ENCODE data around the gene TRIO. TPM values are rescaled to one million over a fixed set of nuclear protein-coding genes. Genes with fewer than 3 reads are reported as not detected.

Gene TRIO
- total RNA-seq, 6 experiments from 2014 or later: 167 to 219 (median 190) TPM

- peaks cover 92% of the 10 kb centered on the region for H3K4me1 Mint-ChIP-seq (ENCODE audit: low read depth)
- H3K27me3 Mint-ChIP-seq (ENCODE audit: insufficient read depth): peaks cover 3% of the 10 kb centered on the region
- H3K9me3 Mint-ChIP-seq: no peaks in the 10 kb centered on the region
- no peak for DNase-seq
- no peak for TF ChIP-seq CTCF (IDR thresholded peaks at IDR 0.05)
- H3K27ac Mint-ChIP-seq: peak overlapping the region; percentile 22; the same call in 1 of the 2 replicates
- peaks cover 66% of the 10 kb centered on the region for H3K36me3 Mint-ChIP-seq (ENCODE audit: low read depth)
- H3K4me3 Mint-ChIP-seq: no peak overlapping the region
These were observed 80.2 kb downstream of the TRIO start for GRCh38 chr5:14223372-14223771.

- Mint-ChIP-seq H3K9me3 (no peaks in the 10 kb centered on the region), H3K36me3 (ENCODE audit: low read depth) (peaks cover 69% of the 10 kb centered on the region), H3K4me3 (no peak overlapping the region; the same call in 1 of the 2 replicates), H3K27me3 (ENCODE audit: insufficient read depth) (peaks cover 3% of the 10 kb centered on the region), H3K27ac (peak overlapping the region; percentile 38; the same call in 1 of the 2 replicates), H3K4me1 (ENCODE audit: low read depth) (peaks cover 92% of the 10 kb centered on the region)
- no peak for DNase-seq
- no peak for TF ChIP-seq CTCF (IDR thresholded peaks at IDR 0.05)
These were observed 82.2 kb downstream of the TRIO start for GRCh38 chr5:14225173-14225834.

GRCh38 chr5:14226149-14226548, 83.0 kb downstream of the TRIO start:
- Mint-ChIP-seq H3K4me1 (ENCODE audit: low read depth) (peaks cover 92% of the 10 kb centered on the region), H3K9me3 (no peaks in the 10 kb centered on the region), H3K27me3 (ENCODE audit: insufficient read depth) (peaks cover 3% of the 10 kb centered on the region), H3K4me3 (no peak overlapping the region), H3K27ac (peak overlapping the region; percentile 18; the same call in 1 of the 2 replicates), H3K36me3 (ENCODE audit: low read depth) (peaks cover 69% of the 10 kb centered on the region)
- TF ChIP-seq CTCF (IDR thresholded peaks at IDR 0.05): no peak
- DNase-seq: no peak

- Mint-ChIP-seq H3K27me3 (ENCODE audit: insufficient read depth) (peaks cover 3% of the 10 kb centered on the region), H3K27ac (peak overlapping the region; percentile 47; the same call in 1 of the 2 replicates), H3K36me3 (ENCODE audit: low read depth) (peaks cover 69% of the 10 kb centered on the region), H3K4me3 (no peak overlapping the region; the same call in 1 of the 2 replicates), H3K4me1 (ENCODE audit: low read depth) (peaks cover 92% of the 10 kb centered on the region), H3K9me3 (no peaks in the 10 kb centered on the region)
- no peak for DNase-seq
- TF ChIP-seq CTCF (IDR thresholded peaks at IDR 0.05): no peak
These were observed 83.4 kb downstream of the TRIO start for GRCh38 chr5:14226554-14226953.

DNA sequence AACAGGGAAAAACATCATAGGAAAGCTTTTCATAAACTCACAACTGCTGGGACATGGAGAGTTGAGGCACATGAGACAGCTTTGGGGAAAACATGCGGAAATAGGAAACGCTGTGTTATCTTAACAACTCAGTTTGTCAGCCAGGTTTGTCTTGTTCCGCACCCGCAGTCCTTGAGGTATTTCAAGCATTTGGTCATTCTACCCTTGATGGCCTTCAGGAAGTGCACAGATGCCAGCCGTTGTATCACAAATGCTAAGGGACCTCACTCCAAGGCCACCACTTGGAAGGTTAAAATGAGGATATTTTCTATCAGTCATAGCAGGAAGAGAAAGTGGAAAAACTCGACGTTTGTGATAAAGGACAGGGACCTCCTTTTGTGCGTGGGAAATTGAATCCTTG, 83.8 kb downstream of the TRIO start:
- no peak for TF ChIP-seq CTCF (IDR thresholded peaks at IDR 0.05)
- Mint-ChIP-seq H3K27ac (peak overlapping the region; percentile 47), H3K36me3 (ENCODE audit: low read depth) (peaks cover 68% of the 10 kb centered on the region), H3K27me3 (ENCODE audit: insufficient read depth) (peaks cover 3% of the 10 kb centered on the region), H3K4me1 (ENCODE audit: low read depth) (peaks cover 92% of the 10 kb centered on the region), H3K4me3 (no peak overlapping the region; the same call in 1 of the 2 replicates), H3K9me3 (no peaks in the 10 kb centered on the region)
- DNase-seq: no peak

All from HFFc6 (cell line).